Neuron (in vitro differentiated cells): Measurements from ENCODE around the gene UBTD2.
A peak's percentile ranks its signal among the peaks of the same experiment; 100 is the strongest.

ENCODE experiments used
- H2AFZ ChIP-seq: one replicate; pipeline ENCODE4 v1.6.1; 2013; ENCODE audit warnings: low read depth, mild to moderate bottlenecking, inconsistent platforms, low read length, moderate library complexity
- H3K27me3 ChIP-seq: one replicate; pipeline ENCODE4 v1.6.1; 2013; ENCODE audit warnings: low read length; ENCODE audit not compliant: insufficient read depth
- H3K36me3 ChIP-seq: one replicate; pipeline ENCODE4 v1.6.1; 2013; ENCODE audit warnings: low read length; ENCODE audit not compliant: insufficient read depth
- H3K4me1 ChIP-seq: one replicate; pipeline ENCODE4 v1.6.1; 2013; ENCODE audit warnings: low read length; ENCODE audit not compliant: insufficient read depth
- H3K4me3 ChIP-seq: 2 replicates; pipeline ENCODE4 v1.5.1; 2013; ENCODE audit warnings: mild to moderate bottlenecking, low read length, moderate library complexity
- H3K9me3 ChIP-seq: one replicate; pipeline ENCODE4 v1.6.1; 2013; ENCODE audit warnings: low read length

UBTD2 gene

GRCh38 chr5:172283862-172284610 lies 472 bp upstream of the UBTD2 start:
- H3K27me3 ChIP-seq: no peaks in the 10 kb centered on the region
- H3K4me1 ChIP-seq: peaks cover 25% of the 10 kb centered on the region
- H3K9me3 ChIP-seq: no peaks in the 10 kb centered on the region
- H3K4me3 ChIP-seq: peak overlapping the region; percentile 80
- peak overlapping the region; percentile 93 for H2AFZ ChIP-seq
- H3K36me3 ChIP-seq: peaks cover under 1% of the 10 kb centered on the region

- H3K4me3 ChIP-seq: peak overlapping the region; percentile 80
- peaks cover 25% of the 10 kb centered on the region for H3K4me1 ChIP-seq
- no peaks in the 10 kb centered on the region for H3K27me3 ChIP-seq
- H3K36me3 ChIP-seq: peaks cover 8% of the 10 kb centered on the region
- peak overlapping the region; percentile 1 for H2AFZ ChIP-seq
- no peaks in the 10 kb centered on the region for H3K9me3 ChIP-seq
These were observed 1.1 kb downstream of the UBTD2 start for GRCh38 chr5:172282272-172283019.

GRCh38 chr5:172281346-172281745 lies 2.2 kb downstream of the UBTD2 start:
- Histone ChIP-seq H2AFZ (no peak overlapping the region), H3K36me3 (peaks cover 14% of the 10 kb centered on the region), H3K27me3 (no peaks in the 10 kb centered on the region), H3K9me3 (no peaks in the 10 kb centered on the region), H3K4me3 (peak overlapping the region; percentile 80), H3K4me1 (peaks cover 25% of the 10 kb centered on the region)

GRCh38 chr5:172280929-172281328 lies 2.6 kb downstream of the UBTD2 start:
- peaks cover 17% of the 10 kb centered on the region for H3K36me3 ChIP-seq
- no peaks in the 10 kb centered on the region for H3K9me3 ChIP-seq
- H3K4me3 ChIP-seq: peak overlapping the region; percentile 80
- no peaks in the 10 kb centered on the region for H3K27me3 ChIP-seq
- no peak overlapping the region for H2AFZ ChIP-seq
- H3K4me1 ChIP-seq: peaks cover 25% of the 10 kb centered on the region

- Histone ChIP-seq H3K27me3 (no peaks in the 10 kb centered on the region), H3K36me3 (peaks cover 19% of the 10 kb centered on the region), H3K4me3 (no peak overlapping the region), H2AFZ (no peak overlapping the region), H3K9me3 (no peaks in the 10 kb centered on the region), H3K4me1 (peaks cover 25% of the 10 kb centered on the region)
These were observed 3.2 kb downstream of the UBTD2 start for GRCh38 chr5:172280317-172280716.

GRCh38 chr5:172278356-172278755 lies 5.2 kb downstream of the UBTD2 start:
- Histone ChIP-seq H3K27me3 (no peaks in the 10 kb centered on the region), H3K4me1 (peaks cover 17% of the 10 kb centered on the region), H3K9me3 (peaks cover 2% of the 10 kb centered on the region), H2AFZ (no peak overlapping the region), H3K36me3 (peaks cover 24% of the 10 kb centered on the region), H3K4me3 (no peak overlapping the region)

- Histone ChIP-seq H3K4me1 (peaks cover 6% of the 10 kb centered on the region), H3K4me3 (no peak overlapping the region), H2AFZ (no peak overlapping the region), H3K27me3 (no peaks in the 10 kb centered on the region), H3K9me3 (peaks cover 2% of the 10 kb centered on the region), H3K36me3 (peaks cover 28% of the 10 kb centered on the region)
These were observed 7.3 kb downstream of the UBTD2 start for GRCh38 chr5:172276214-172276613.

GRCh38 chr5:172274951-172275753 lies 8.4 kb downstream of the UBTD2 start:
- Histone ChIP-seq H2AFZ (no peak overlapping the region), H3K4me3 (no peak overlapping the region), H3K4me1 (no peaks in the 10 kb centered on the region), H3K27me3 (no peaks in the 10 kb centered on the region), H3K36me3 (peaks cover 28% of the 10 kb centered on the region), H3K9me3 (peaks cover 2% of the 10 kb centered on the region)

- H3K27me3 ChIP-seq: no peaks in the 10 kb centered on the region
- no peak overlapping the region for H2AFZ ChIP-seq
- H3K36me3 ChIP-seq: peaks cover 26% of the 10 kb centered on the region
- H3K9me3 ChIP-seq: peaks cover 2% of the 10 kb centered on the region
- no peak overlapping the region for H3K4me3 ChIP-seq
- H3K4me1 ChIP-seq: no peaks in the 10 kb centered on the region
These were observed 15.6 kb downstream of the UBTD2 start for GRCh38 chr5:172267943-172268342.

- Histone ChIP-seq H3K4me3 (no peak overlapping the region), H3K4me1 (no peaks in the 10 kb centered on the region), H3K27me3 (no peaks in the 10 kb centered on the region), H3K9me3 (peaks cover 2% of the 10 kb centered on the region), H2AFZ (no peak overlapping the region), H3K36me3 (peaks cover 22% of the 10 kb centered on the region)
These were observed 16.9 kb downstream of the UBTD2 start for GRCh38 chr5:172266676-172267092.

- Histone ChIP-seq H3K27me3 (no peaks in the 10 kb centered on the region), H3K9me3 (peaks cover 2% of the 10 kb centered on the region), H3K4me3 (no peak overlapping the region), H2AFZ (no peak overlapping the region), H3K36me3 (peaks cover 22% of the 10 kb centered on the region), H3K4me1 (no peaks in the 10 kb centered on the region)
These were observed 17.4 kb downstream of the UBTD2 start for GRCh38 chr5:172266071-172266675.

- Histone ChIP-seq H3K4me3 (no peak overlapping the region), H3K27me3 (no peaks in the 10 kb centered on the region), H3K9me3 (peaks cover 2% of the 10 kb centered on the region), H3K4me1 (no peaks in the 10 kb centered on the region), H3K36me3 (peaks cover 26% of the 10 kb centered on the region), H2AFZ (no peak overlapping the region)
These were observed 18.7 kb downstream of the UBTD2 start for GRCh38 chr5:172264815-172265395.
